ENCODE measurements around the gene CA4.
"Not testable (repeated sequence)": the region's sequence is repeated elsewhere in the genome, so short reads cannot be mapped to it uniquely, and the experiment has no call there.

Gene CA4

DNA sequence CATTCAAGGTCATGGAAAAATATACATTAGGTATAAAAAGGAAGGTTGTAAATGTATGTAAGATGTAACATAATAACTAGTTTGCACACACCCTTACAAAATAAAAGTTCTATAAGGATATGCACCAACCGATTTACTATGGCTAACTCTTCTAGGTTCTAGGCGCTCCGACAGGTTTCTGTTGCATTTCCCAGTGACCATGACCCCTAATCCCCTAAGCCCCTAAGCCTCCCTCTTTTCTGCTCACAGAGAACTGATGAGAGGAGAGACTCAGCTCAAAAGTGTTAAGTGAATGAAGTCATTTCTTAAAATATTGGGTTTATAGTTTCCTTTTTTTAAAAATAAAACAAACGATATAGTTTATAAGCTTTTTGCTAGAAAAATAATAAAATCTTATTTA, 41.1 kb upstream of the CA4 start:
- H3K4me3 ChIP-seq (ENCODE audit: low read depth, low read length): no peak overlapping the region
- TF ChIP-seq, protein P1, sequence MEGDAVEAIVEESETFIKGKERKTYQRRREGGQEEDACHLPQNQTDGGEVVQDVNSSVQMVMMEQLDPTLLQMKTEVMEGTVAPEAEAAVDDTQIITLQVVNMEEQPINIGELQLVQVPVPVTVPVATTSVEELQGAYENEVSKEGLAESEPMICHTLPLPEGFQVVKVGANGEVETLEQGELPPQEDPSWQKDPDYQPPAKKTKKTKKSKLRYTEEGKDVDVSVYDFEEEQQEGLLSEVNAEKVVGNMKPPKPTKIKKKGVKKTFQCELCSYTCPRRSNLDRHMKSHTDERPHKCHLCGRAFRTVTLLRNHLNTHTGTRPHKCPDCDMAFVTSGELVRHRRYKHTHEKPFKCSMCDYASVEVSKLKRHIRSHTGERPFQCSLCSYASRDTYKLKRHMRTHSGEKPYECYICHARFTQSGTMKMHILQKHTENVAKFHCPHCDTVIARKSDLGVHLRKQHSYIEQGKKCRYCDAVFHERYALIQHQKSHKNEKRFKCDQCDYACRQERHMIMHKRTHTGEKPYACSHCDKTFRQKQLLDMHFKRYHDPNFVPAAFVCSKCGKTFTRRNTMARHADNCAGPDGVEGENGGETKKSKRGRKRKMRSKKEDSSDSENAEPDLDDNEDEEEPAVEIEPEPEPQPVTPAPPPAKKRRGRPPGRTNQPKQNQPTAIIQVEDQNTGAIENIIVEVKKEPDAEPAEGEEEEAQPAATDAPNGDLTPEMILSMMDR (IDR thresholded peaks at IDR 0.05; ENCODE audit: low read depth, low read length): no peak

DNA sequence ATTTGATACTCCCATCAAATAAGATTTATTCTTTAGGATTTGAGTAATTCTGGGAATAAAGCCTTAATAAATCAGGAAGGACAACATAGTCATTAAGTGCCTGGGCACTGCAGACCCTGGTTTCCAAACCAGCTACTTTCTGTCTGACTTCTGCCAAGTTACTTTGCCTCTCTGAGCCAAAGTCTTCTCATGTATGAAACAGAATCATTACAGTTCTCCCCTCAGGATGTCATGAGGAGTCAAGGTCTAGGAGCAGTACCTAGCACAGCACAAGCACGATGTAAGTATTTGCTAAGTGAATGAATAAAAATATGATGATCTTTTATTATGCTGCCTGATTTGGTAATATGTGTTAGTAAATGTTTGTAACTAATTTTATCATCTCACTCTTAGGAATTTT, 40.6 kb upstream of the CA4 start:
- TF ChIP-seq, protein P1 (IDR thresholded peaks at IDR 0.05; ENCODE audit: low read depth, low read length): no peak
- no peak overlapping the region for H3K4me3 ChIP-seq (ENCODE audit: low read depth, low read length)

DNA sequence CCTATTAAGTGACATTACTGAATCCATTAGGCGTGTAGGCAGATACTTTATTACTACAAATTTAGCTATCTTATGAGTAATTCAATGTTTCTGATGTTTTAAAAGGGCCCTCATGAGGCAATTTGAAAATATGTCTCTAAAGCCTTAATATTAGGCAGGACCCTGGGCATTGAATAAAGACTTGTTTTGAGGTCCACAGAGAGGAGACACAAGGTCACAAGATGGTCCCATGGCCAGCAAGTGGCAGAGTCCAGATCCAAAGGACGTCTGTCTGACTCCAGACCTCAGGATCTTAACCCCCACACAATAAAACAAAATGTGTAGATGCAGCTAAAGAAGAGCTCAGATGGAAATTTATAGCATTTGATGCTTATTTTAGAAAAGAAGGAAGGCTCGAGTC, 39.2 kb upstream of the CA4 start:
- H3K4me3 ChIP-seq (ENCODE audit: low read depth, low read length): no peak overlapping the region
- TF ChIP-seq, protein P1 (IDR thresholded peaks at IDR 0.05; ENCODE audit: low read depth, low read length): no peak

DNA sequence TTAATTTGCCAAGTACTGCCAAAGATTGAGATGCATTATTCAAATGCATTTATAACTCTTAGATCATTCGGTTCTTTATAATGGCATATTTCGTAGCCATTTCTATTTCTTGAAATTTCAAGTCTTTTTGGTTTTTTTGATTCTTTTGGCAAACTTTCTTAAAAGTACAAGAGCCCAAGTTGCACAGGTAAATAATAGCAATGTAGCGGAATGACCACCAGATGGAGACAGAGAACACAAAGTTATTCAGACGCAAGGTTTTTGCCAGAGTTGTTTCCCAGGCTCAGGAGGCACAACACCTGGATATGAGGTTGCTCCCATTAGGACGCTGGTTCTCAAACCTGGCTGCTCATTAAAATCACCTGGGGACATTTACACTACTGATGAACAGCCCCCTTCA, 38.1 kb upstream of the CA4 start:
- not testable (repeated sequence) for H3K4me3 ChIP-seq (ENCODE audit: low read depth, low read length)

DNA sequence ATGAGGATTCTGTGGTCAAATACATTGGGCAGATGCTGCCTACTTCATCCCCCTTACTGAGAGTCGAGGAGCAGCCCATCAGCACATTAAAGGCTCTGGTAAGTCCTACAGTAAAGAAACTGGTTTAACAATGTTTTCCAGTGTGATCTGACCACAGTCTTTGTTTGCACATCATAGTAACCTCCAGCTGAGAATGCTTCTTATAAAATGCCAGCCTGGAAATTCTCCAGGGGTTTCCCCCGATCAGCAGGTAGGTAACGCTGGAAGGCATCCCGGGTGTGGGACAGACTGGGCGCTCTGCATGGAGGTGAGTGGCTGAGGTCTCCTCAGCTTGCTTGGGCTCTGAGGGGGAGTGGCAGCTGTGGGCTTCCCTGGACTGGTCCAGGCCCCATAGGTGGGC, 34.4 kb upstream of the CA4 start:
- H3K4me3 ChIP-seq (ENCODE audit: low read depth, low read length): not testable (repeated sequence)

DNA sequence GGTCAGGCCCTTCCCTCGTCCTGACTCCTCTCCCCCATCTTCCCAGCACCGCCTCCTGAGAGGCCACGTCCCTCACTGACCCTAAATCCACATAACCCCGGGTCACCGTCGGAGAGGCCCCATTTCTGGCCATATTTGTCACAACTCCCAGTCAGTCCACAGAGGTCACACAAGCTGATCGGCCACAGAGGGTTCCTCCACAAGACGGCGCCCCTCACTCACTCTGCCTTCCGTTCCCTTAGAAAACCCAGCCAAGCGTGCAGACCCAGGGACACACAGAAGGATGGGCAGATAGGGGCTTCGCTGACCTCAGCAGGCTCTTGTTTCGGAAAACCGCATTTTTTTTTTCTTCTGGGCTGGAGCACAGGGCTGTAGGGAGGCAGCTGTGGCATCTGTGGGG, 33.6 kb upstream of the CA4 start:
- not testable (repeated sequence) for H3K4me3 ChIP-seq (ENCODE audit: low read depth, low read length)

DNA sequence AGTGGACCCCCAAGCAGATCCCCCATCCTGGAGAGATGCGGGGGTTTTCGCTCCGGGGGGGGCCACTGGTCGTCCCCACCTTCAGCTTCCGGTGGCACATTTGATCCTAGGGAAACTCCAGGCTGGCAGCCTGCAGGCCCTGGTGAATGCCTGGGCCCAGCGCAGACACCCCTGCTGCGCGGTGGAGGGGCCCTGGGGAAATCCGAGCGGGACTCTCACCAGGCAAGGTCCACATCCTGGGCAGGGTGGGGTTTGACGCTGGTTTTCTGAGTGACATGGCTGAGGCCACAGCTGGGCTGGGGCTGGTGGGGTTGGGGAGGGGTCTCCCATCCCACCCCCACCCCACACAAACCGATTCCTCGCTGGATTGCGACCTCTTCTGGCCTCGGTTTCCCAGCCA, 30.6 kb upstream of the CA4 start:
- not testable (repeated sequence) for H3K4me3 ChIP-seq (ENCODE audit: low read depth, low read length)

DNA sequence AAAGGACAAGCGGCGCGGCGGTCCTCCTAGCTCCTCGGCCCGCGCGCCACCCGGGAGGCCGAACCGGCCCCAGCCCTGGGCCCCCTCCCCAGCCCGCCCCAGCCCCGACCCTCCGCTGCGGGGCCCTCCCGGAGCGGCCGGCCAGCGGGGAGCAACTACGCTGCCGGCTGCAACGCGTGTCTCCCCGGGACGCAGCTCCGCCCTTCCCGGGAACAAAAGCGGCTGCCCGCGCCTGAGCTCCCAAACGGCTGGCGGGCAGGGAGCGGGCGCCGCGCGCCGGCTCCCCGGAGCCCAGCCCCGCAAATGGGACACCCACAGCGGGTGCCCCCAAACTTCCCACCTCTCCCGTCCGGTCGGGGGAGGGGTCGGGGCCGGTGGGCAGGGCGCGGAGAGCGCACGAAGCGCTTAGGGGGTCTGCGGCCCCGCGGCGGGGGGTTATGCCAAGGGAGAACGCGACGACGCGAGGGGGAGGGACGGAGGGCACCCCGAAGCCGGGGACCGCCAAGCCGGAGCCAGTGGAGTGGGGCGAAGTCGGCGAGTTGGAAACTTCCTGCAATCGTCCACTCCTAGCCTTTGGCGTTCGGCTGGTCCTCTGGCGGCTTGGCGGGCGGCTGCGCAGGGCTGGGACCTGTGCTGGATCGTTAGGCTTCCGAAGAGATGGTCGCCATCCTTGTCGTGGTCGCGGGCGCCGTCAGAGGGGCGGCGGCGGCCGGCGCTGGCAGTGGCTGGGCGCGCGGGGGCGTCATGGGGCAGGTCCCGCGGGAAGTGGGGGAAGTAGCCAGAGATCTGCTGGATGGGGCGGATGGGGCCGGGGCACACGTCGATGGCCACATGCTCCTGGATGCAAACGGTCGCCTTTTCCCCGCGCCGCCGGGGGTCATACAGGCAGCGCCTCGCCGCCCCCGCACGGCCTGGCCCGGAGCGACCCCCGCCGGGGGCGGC, 29.7 kb upstream of the CA4 start:
- H3K4me3 ChIP-seq (ENCODE audit: low read depth, low read length): not testable (repeated sequence)

DNA sequence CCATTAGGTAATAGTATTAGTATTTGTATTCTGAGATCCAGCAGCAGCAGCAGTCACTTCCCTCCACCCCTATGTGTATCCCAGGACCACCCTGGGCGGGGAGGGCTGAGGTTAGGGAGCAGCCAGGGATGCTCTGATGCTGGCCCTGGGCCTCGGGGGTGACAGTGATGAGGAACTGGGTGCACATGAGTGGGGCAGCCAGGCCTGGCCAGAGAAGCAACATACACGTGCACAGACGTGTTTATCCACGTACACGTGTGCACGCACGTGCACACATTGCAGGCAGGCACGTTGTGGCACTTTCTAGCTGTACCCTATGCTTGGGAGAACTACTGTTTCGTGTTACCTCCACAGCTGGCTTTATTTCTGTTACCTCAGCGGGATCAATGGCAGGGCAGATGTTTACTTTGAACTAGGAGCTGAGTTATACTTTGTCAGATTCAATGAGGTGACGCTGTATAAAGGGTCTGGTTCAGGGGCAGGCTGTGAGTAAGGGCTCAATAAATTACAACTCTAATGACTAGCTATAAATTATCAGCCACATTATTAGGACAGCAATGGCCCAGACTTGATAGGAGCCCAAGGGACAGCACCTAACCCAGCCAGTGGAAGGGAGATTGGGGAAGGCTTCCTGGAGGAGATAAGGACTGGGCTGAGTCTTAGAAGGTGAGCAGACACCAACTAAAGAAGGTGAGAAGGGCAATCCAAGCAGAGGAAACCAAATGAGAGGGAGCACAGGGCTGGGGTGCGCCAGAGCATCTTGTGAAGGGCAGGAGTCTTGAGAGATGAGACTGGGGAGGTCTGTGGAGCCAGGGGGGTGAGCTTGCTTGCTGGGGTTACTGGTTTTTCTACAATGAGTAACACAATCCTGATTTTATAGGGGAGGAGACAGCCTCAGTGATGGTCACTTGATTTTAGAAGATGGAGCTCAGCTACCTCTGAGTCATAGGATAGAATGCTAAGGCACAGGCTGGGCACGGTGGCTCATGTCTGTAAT, 22.4 kb upstream of the CA4 start:
- no peak overlapping the region for H3K4me3 ChIP-seq (ENCODE audit: low read depth, low read length)
- TF ChIP-seq, protein P1 (IDR thresholded peaks at IDR 0.05; ENCODE audit: low read depth, low read length): no peak

Data from WI38 (cell line).